SJSA1 (cell line): ENCODE data around the gene FLT3LG. TPM values are rescaled to one million over a fixed set of nuclear protein-coding genes. Genes with fewer than 3 reads are reported as not detected.
A peak's percentile ranks its signal among the peaks of the same experiment; 100 is the strongest.

Source experiments
- DNase-seq, 2 experiments: peaks; one replicate each; pipeline ENCODE4 v3.0.0-alpha.2; 2015 to 2020; ENCODE audit warnings: low spot score in 2 of 2, low read depth in 1 of 2
- H3K27ac ChIP-seq: fragments of 250-450 bp; sonication (Bioruptor Pico); 2 replicates; pipeline ENCODE4 v1.5.1; 2020; ENCODE audit warnings: mild to moderate bottlenecking, moderate library complexity
- H3K27me3 ChIP-seq: fragments of 250-450 bp; sonication (Bioruptor Pico); replicated peaks from 2 replicates; pipeline ENCODE4 v1.5.1; 2020; ENCODE audit warnings: mild to moderate bottlenecking, moderate library complexity
- H3K36me3 ChIP-seq: fragments of 250-450 bp; sonication (Bioruptor Pico); 2 replicates; pipeline ENCODE4 v1.5.1; 2020; ENCODE audit warnings: mild to moderate bottlenecking
- H3K4me1 ChIP-seq: fragments of 250-450 bp; sonication (Bioruptor Pico); replicated peaks from 2 replicates; pipeline ENCODE4 v1.6.1; 2021; ENCODE audit warnings: mild to moderate bottlenecking
- H3K4me3 ChIP-seq: fragments of 250-450 bp; sonication (Bioruptor Pico); 2 replicates; pipeline ENCODE4 v1.5.1; 2020; ENCODE audit warnings: mild to moderate bottlenecking
- H3K9me3 ChIP-seq: fragments of 250-450 bp; sonication (Bioruptor Pico); replicated peaks from 2 replicates; pipeline ENCODE4 v1.5.1; 2020; ENCODE audit warnings: mild to moderate bottlenecking
- total RNA-seq: library from RNA; depleted of rRNA; stranded (reverse); fragments of >200 nt; shearing (Covaris generic); gene quantifications from 2 replicates; pipeline ENCODE4 v1.2.3, GENCODE V29; 2014

FLT3LG gene
- total RNA-seq, 1 experiment from 2014 or later, result 0.95 TPM

- H3K27ac ChIP-seq, result no peak overlapping the region
- H3K36me3 ChIP-seq, result no peaks in the 10 kb centered on the region
- no peak overlapping the region for H3K4me3 ChIP-seq
- DNase-seq, result no peak
- H3K9me3 ChIP-seq, result no peaks in the 10 kb centered on the region
- no peaks in the 10 kb centered on the region for H3K4me1 ChIP-seq
- no peaks in the 10 kb centered on the region for H3K27me3 ChIP-seq
Measured at GRCh38 chr19:49479975-49480628, 6.1 kb downstream of the FLT3LG start.

GRCh38 chr19:49481020-49481683 lies 7.1 kb downstream of the FLT3LG start:
- Histone ChIP-seq H3K9me3 (no peaks in the 10 kb centered on the region), H3K27ac (no peak overlapping the region), H3K4me3 (no peak overlapping the region), H3K4me1 (no peaks in the 10 kb centered on the region), H3K36me3 (no peaks in the 10 kb centered on the region), H3K27me3 (no peaks in the 10 kb centered on the region)
- no peak for DNase-seq

- Histone ChIP-seq H3K4me3 (no peak overlapping the region), H3K9me3 (no peaks in the 10 kb centered on the region), H3K27me3 (no peaks in the 10 kb centered on the region), H3K27ac (no peak overlapping the region), H3K4me1 (peaks cover 15% of the 10 kb centered on the region), H3K36me3 (peaks cover 38% of the 10 kb centered on the region)
- DNase-seq, result no peak
Measured at GRCh38 chr19:49486232-49486631, 12.2 kb downstream of the FLT3LG start.

GRCh38 chr19:49486710-49487276 lies 12.8 kb downstream of the FLT3LG start:
- DNase-seq, result no peak
- no peaks in the 10 kb centered on the region for H3K9me3 ChIP-seq
- H3K27me3 ChIP-seq, result no peaks in the 10 kb centered on the region
- peaks cover 15% of the 10 kb centered on the region for H3K4me1 ChIP-seq
- H3K36me3 ChIP-seq, result peaks cover 44% of the 10 kb centered on the region
- peak overlapping the region; percentile 39 for H3K27ac ChIP-seq
- H3K4me3 ChIP-seq, result no peak overlapping the region

GRCh38 chr19:49487277-49488045 lies 13.4 kb downstream of the FLT3LG start, which contains the start of gene RPL13A:
RPL13A (plus strand) TSS chr19:49487608; CDS start chr19:49487630, 22 bp downstream.
- Histone ChIP-seq H3K27ac (peak within 1 kb of the TSS; percentile 74), H3K36me3 (peaks cover 50% of the 10 kb centered on the region), H3K4me3 (peak within 1 kb of the TSS; percentile 72), H3K27me3 (no peaks in the 10 kb centered on the region; the same call in 1 of the 2 replicates), H3K4me1 (peaks cover 15% of the 10 kb centered on the region), H3K9me3 (no peaks in the 10 kb centered on the region)
- DNase-seq, result peak; percentile 99 to 100

GRCh38 chr19:49488046-49488862 lies 14.2 kb downstream of the FLT3LG start:
- H3K27me3 ChIP-seq, result no peaks in the 10 kb centered on the region; the same call in 1 of the 2 replicates
- peak overlapping the region; percentile 72 for H3K4me3 ChIP-seq
- DNase-seq, result peak in 1 of 2 experiments; percentile 38
- H3K9me3 ChIP-seq, result no peaks in the 10 kb centered on the region
- H3K27ac ChIP-seq, result peak overlapping the region; percentile 74
- peaks cover 15% of the 10 kb centered on the region for H3K4me1 ChIP-seq
- H3K36me3 ChIP-seq, result peaks cover 58% of the 10 kb centered on the region

GRCh38 chr19:49488863-49489537 lies 15.0 kb downstream of the FLT3LG start:
- Histone ChIP-seq H3K4me3 (peak overlapping the region; percentile 72), H3K36me3 (peaks cover 61% of the 10 kb centered on the region), H3K27me3 (no peaks in the 10 kb centered on the region; the same call in 1 of the 2 replicates), H3K4me1 (peaks cover 15% of the 10 kb centered on the region), H3K9me3 (no peaks in the 10 kb centered on the region), H3K27ac (peak overlapping the region; percentile 74)
- DNase-seq, result no peak

GRCh38 chr19:49489601-49490167 lies 15.7 kb downstream of the FLT3LG start:
- no peaks in the 10 kb centered on the region; the same call in 1 of the 2 replicates for H3K27me3 ChIP-seq
- no peak for DNase-seq
- H3K27ac ChIP-seq, result peak overlapping the region; percentile 74; the same call in 1 of the 2 replicates
- H3K4me1 ChIP-seq, result peaks cover 15% of the 10 kb centered on the region
- peak overlapping the region; percentile 72 for H3K4me3 ChIP-seq
- H3K36me3 ChIP-seq, result peaks cover 61% of the 10 kb centered on the region
- H3K9me3 ChIP-seq, result no peaks in the 10 kb centered on the region

GRCh38 chr19:49490287-49491029 lies 16.4 kb downstream of the FLT3LG start:
- Histone ChIP-seq H3K4me1 (peaks cover 17% of the 10 kb centered on the region), H3K27me3 (no peaks in the 10 kb centered on the region; the same call in 1 of the 2 replicates), H3K36me3 (peaks cover 61% of the 10 kb centered on the region), H3K27ac (no peak overlapping the region; the same call in 1 of the 2 replicates), H3K4me3 (no peak overlapping the region), H3K9me3 (no peaks in the 10 kb centered on the region)
- DNase-seq, result no peak

GRCh38 chr19:49491030-49491803 lies 17.2 kb downstream of the FLT3LG start:
- Histone ChIP-seq H3K27ac (no peak overlapping the region), H3K4me1 (peaks cover 20% of the 10 kb centered on the region), H3K9me3 (no peaks in the 10 kb centered on the region), H3K27me3 (no peaks in the 10 kb centered on the region; the same call in 1 of the 2 replicates), H3K36me3 (peaks cover 61% of the 10 kb centered on the region), H3K4me3 (no peak overlapping the region)
- DNase-seq, result no peak
